ENCODE results near the gene VASN. TPM values are rescaled to one million over a fixed set of nuclear protein-coding genes. Genes with fewer than 3 reads are reported as not detected.
A peak's percentile ranks its signal among the peaks of the same experiment; 100 is the strongest.

Gene VASN
- total and polyA plus RNA-seq, 9 of the 15 experiments (the other 6 are each of a cell fraction or from before 2014, with no cell fraction given): 0.01 to 2.5 (median 0.41) TPM; not detected in 1

DNA sequence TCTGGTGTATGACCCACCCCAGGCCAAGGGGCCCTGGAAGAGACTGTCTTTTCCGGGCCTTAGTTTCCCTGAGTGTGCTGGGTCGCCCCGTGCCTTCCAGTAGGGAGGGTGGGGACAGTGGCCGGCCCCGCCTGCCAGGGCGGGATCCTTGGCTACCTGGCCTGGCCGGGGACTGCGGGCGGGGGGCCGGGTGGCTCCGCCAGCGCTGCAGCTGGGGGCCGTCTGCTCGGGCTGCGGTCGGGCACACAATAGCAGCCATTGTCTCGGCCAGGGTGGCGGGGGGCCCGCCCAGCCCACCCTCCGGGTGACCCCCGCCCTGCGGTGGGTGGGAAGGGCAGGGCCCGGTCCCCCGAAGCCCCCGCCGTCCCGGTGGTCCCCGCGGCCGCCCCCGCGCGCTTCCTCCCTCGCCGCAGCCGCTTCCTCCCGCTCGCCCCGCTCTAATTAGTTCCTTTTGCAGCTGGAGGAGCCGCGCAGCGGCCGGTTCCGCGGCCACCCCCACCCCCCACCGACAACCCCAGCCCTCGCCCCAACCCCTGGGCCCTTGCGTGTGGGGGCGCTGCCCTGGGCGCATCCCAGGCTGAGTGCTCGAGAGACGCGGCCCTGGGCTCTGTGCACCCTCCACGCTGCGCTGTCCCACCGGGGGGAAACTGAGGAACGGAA, 44.1 kb upstream of the VASN start:
- Histone ChIP-seq H3K36me3 (ENCODE audit: control insufficient read depth, insufficient read depth, low read length) (no peaks in the 10 kb centered on the region), H3K27ac (ENCODE audit: extremely low read depth, low read depth, low read length) (no peak overlapping the region), H3K9me3 (replicated peaks; ENCODE audit: control insufficient read depth, insufficient read depth, low read depth, low read length) (no peaks in the 10 kb centered on the region), H3K4me3 (no peak overlapping the region), H3K79me2 (ENCODE audit: control insufficient read depth, insufficient read depth, low read length) (peaks cover 9% of the 10 kb centered on the region; the same call in 2 of the 3 replicates), H3K9ac (ENCODE audit: insufficient read depth in 1 of 2, low read depth in 2 of 2, low read length in 2 of 2) (no peak overlapping the region; a peak in 1 of 4 replicates), H3K27me3 (ENCODE audit: control insufficient read depth in 2 of 2, insufficient read depth in 2 of 2, low read length in 2 of 2) (no peaks in the 10 kb centered on the region), H3K4me2 (ENCODE audit: insufficient read depth, low read length) (no peak overlapping the region), H4K20me1 (replicated peaks; ENCODE audit: control insufficient read depth, insufficient read depth, low read length) (0 out of 2 replicates have a peak, but pooled peaks cover 14% of the 10 kb centered on the region), H3K9me1 (ENCODE audit: control insufficient read depth, insufficient read depth, low read length) (no peaks in the 10 kb centered on the region), H2AFZ (ENCODE audit: low read depth, low read length) (no peak overlapping the region), H3K4me1 (replicated peaks in 1 of 2; ENCODE audit: control insufficient read depth in 2 of 2, insufficient read depth in 2 of 2, low read length in 2 of 2) (peaks cover 4 to 70% of the 10 kb centered on the region in 2 experiments)
- WGBS (ENCODE audit: insufficient coverage, low coverage, missing lambda C conversion rate): 75% methylated on average over 5 of the region's 57 CpGs
- peak; percentile 26; the same call in 1 of the 2 replicates for TF ChIP-seq POLR2G (IDR thresholded peaks at IDR 0.05; ENCODE audit: low read depth, low read length)
- TF ChIP-seq ZBTB7A (IDR thresholded peaks at IDR 0.05; ENCODE audit: borderline replicate concordance, control insufficient read depth, low read depth, low read length): 0 out of 2 replicates have a peak, but pooled peaks have one; percentile 14
- no peak for TF ChIP-seq RBM39 (optimal IDR thresholded peaks at IDR 0.05; ENCODE audit: low read depth, low read length)
- TF ChIP-seq ZNF146 (CRISPR knock-in tag; IDR thresholded peaks at IDR 0.05; ENCODE audit: unreplicated experiment): no peak
- no peak for TF ChIP-seq YY1 (IDR thresholded peaks at IDR 0.05; ENCODE audit: borderline replicate concordance in 1 of 3, control insufficient read depth in 1 of 3, extremely low read depth in 1 of 3, insufficient read depth in 3 of 3, insufficient read length in 1 of 3, insufficient replicate concordance in 2 of 3, low read depth in 1 of 3, low read length in 2 of 3)
- no peak for TF ChIP-seq MAX (CRISPR knock-in tag; IDR thresholded peaks at IDR 0.05)
- TF ChIP-seq WHSC1 (IDR thresholded peaks at IDR 0.05; ENCODE audit: low read length): no peak
- no peak for TF ChIP-seq HSF4 (CRISPR knock-in tag; IDR thresholded peaks at IDR 0.05; ENCODE audit: borderline replicate concordance)
- CTCF ChIA-PET (ENCODE audit: low intra/inter-chr PET ratio): interaction anchor here (0.6 kb wide), 1 partner anchor 128 kb away, joined by 3 read pairs; no protein-coding TSS in a partner anchor
- FAIRE-seq: no peak
- POLR2A ChIA-PET: interaction anchor here (0.9 to 1.1 kb wide), 4 partner anchors 10 to 127 kb away, joined by 3 to 5 read pairs (median 4); no protein-coding TSS in a partner anchor
- no TSS peak for BruUV-seq (replicated peaks)
- in situ Hi-C loops (cut with MboI): loop anchor here (10.0 kb wide), 2 partner anchors 123 to 343 kb away; no protein-coding TSS in a partner anchor
- no peak for ATAC-seq
- intact Hi-C loops (cut with micrococcal nuclease): no loop called here
- no peak for DNase-seq (ENCODE audit: extremely low read depth in 1 of 4, low spot score in 3 of 4)

Data from K562 (cell line).